MCF 10A (cell line): ENCODE results near the gene BAG3. TPM values are rescaled to one million over a fixed set of nuclear protein-coding genes. Genes with fewer than 3 reads are reported as not detected.

Source experiments
- BruUV-seq: library from RNA; stranded (reverse); fragments of 400-500 nt; replicated peaks from 2 replicates; lab custom pipeline; 2021; lab: Mats Ljungman, UMichigan
- CTCF ChIA-PET: fragments of 300-600 bp; sonication (Branson Sonifier 250); formaldehyde crosslinking; extraction: SDS; loops from one replicate; lab custom pipeline; 2021; ENCODE audit warnings: antibody characterized with exemption, inconsistent platforms; lab: Yijun Ruan, JAX
- POLR2A ChIA-PET: fragments of 300-600, 350-650 bp; sonication (Branson Sonifier 250); formaldehyde crosslinking; extraction: SDS; loops from one replicate; lab custom pipeline; 2020; ENCODE audit warnings: antibody characterized with exemption, inconsistent platforms; lab: Yijun Ruan, JAX
- DNase-seq: peaks from one replicate; pipeline ENCODE4 v3.0.0-alpha.2; 2018; ENCODE audit not compliant: unreplicated experiment
- H3K27ac Mint-ChIP-seq: one replicate; pipeline ENCODE4 v1.8.0; 2022; ENCODE audit warnings: mild to moderate bottlenecking, low read depth, mixed read lengths; ENCODE audit not compliant: unreplicated experiment
- H3K27me3 Mint-ChIP-seq: one replicate; pipeline ENCODE4 v1.8.0; 2022; ENCODE audit warnings: mixed read lengths; ENCODE audit not compliant: insufficient read depth, unreplicated experiment
- H3K36me3 Mint-ChIP-seq: one replicate; pipeline ENCODE4 v1.8.0; 2022; ENCODE audit warnings: mild to moderate bottlenecking, moderate library complexity, mixed read lengths; ENCODE audit not compliant: insufficient read depth, unreplicated experiment
- H3K4me1 Mint-ChIP-seq: one replicate; pipeline ENCODE4 v1.8.0; 2022; ENCODE audit warnings: mixed read lengths; ENCODE audit not compliant: insufficient read depth, unreplicated experiment
- H3K4me3 Mint-ChIP-seq: one replicate; pipeline ENCODE4 v1.8.0; 2022; ENCODE audit warnings: mild to moderate bottlenecking, moderate library complexity, mixed read lengths; ENCODE audit not compliant: unreplicated experiment
- H3K9me3 Mint-ChIP-seq: one replicate; pipeline ENCODE4 v1.8.0; 2022; ENCODE audit warnings: mixed read lengths; ENCODE audit not compliant: unreplicated experiment
- CTCF ChIP-seq: fragments of 200-600 bp; IDR thresholded peaks from one replicate; pipeline ENCODE4 v1.8.0; 2022; ENCODE audit warnings: antibody characterized with exemption, mild to moderate bottlenecking; ENCODE audit not compliant: unreplicated experiment
- intact Hi-C: fragments of 100-400 bp; cut with micrococcal nuclease; formaldehyde crosslinking; loops from 2 replicates; pipeline ENCODE4 v1.14.1; 2022
- total RNA-seq: library from RNA; stranded (reverse); gene quantifications from 2 replicates; pipeline ENCODE4 v1.2.3, GENCODE V29; 2022

Gene BAG3
- total RNA-seq, 1 experiment from 2014 or later = 53.7 TPM

GRCh38 chr10:119723161-119723560 lies 72.0 kb downstream of the BAG3 start:
- Mint-ChIP-seq H3K9me3 (no peaks in the 10 kb centered on the region), H3K4me3 (no peak overlapping the region), H3K27me3 (no peaks in the 10 kb centered on the region), H3K27ac (no peak overlapping the region), H3K36me3 (no peaks in the 10 kb centered on the region), H3K4me1 (peaks cover 37% of the 10 kb centered on the region)
- CTCF ChIA-PET = interaction anchor here (0.7 to 2.8 kb wide), 3 partner anchors 25 to 137 kb away, joined by 3 to 15 read pairs (median 6); no protein-coding TSS in a partner anchor
- intact Hi-C loops = no loop called here
- BruUV-seq = no TSS peak
- no peak for DNase-seq
- TF ChIP-seq CTCF = no peak
- POLR2A ChIA-PET = interaction anchor here (4.5 to 7.0 kb wide), 2 partner anchors 15 to 68 kb away, joined by 62 to 131 read pairs; no protein-coding TSS in a partner anchor

GRCh38 chr10:119723624-119724023 lies 72.4 kb downstream of the BAG3 start:
- ChIA-PET CTCF (interaction anchor here (0.7 to 2.8 kb wide), 6 partner anchors 25 to 170 kb away, joined by 3 to 15 read pairs (median 4); no protein-coding TSS in a partner anchor), POLR2A (interaction anchor here (1.7 to 7.0 kb wide), 5 partner anchors 15 to 149 kb away, joined by 5 to 131 read pairs (median 62); partner anchors contain the start of genes BAG3 and MCMBP)
- Mint-ChIP-seq H3K36me3 (no peaks in the 10 kb centered on the region), H3K4me1 (peaks cover 42% of the 10 kb centered on the region), H3K27ac (no peak overlapping the region), H3K9me3 (no peaks in the 10 kb centered on the region), H3K27me3 (no peaks in the 10 kb centered on the region), H3K4me3 (no peak overlapping the region)
- BruUV-seq = no TSS peak
- no peak for DNase-seq
- intact Hi-C loops = no loop called here
- no peak for TF ChIP-seq CTCF

GRCh38 chr10:119724593-119725516 lies 73.7 kb downstream of the BAG3 start:
- no peaks in the 10 kb centered on the region for H3K27me3 Mint-ChIP-seq
- intact Hi-C loops = loop anchor here (1.0 kb wide), 1 partner anchor 39 kb away; no protein-coding TSS in a partner anchor
- POLR2A ChIA-PET = interaction anchor here (0.6 to 7.0 kb wide), 27 partner anchors 10 to 1116 kb away, joined by 3 to 131 read pairs (median 5); partner anchors contain the start of genes BAG3 and MCMBP
- H3K9me3 Mint-ChIP-seq = no peaks in the 10 kb centered on the region
- H3K27ac Mint-ChIP-seq = peak overlapping the region; percentile 76
- TF ChIP-seq CTCF = no peak
- H3K4me3 Mint-ChIP-seq = peak overlapping the region; percentile 82
- no peaks in the 10 kb centered on the region for H3K36me3 Mint-ChIP-seq
- DNase-seq = peak; percentile 46
- CTCF ChIA-PET = interaction anchor here (0.6 to 2.8 kb wide), 13 partner anchors 9 to 565 kb away, joined by 3 to 15 read pairs (median 3); partner anchors contain the start of gene BAG3
- BruUV-seq = TSS peak; percentile 74
- peaks cover 45% of the 10 kb centered on the region for H3K4me1 Mint-ChIP-seq

GRCh38 chr10:119725517-119725827 lies 74.3 kb downstream of the BAG3 start:
- no peaks in the 10 kb centered on the region for H3K9me3 Mint-ChIP-seq
- no peaks in the 10 kb centered on the region for H3K36me3 Mint-ChIP-seq
- intact Hi-C loops = loop anchor here (1.0 kb wide), 1 partner anchor 39 kb away; no protein-coding TSS in a partner anchor
- POLR2A ChIA-PET = interaction anchor here (0.6 to 7.0 kb wide), 31 partner anchors 11 to 1115 kb away, joined by 3 to 131 read pairs (median 5); partner anchors contain the start of genes BAG3 and MCMBP
- CTCF ChIA-PET = interaction anchor here (0.5 to 2.8 kb wide), 12 partner anchors 9 to 143 kb away, joined by 3 to 15 read pairs (median 3); partner anchors contain the start of gene BAG3
- H3K27ac Mint-ChIP-seq = peak overlapping the region; percentile 76
- BruUV-seq = no TSS peak
- no peak for DNase-seq
- peak overlapping the region; percentile 82 for H3K4me3 Mint-ChIP-seq
- peaks cover 45% of the 10 kb centered on the region for H3K4me1 Mint-ChIP-seq
- TF ChIP-seq CTCF = no peak
- H3K27me3 Mint-ChIP-seq = no peaks in the 10 kb centered on the region
